Measurements from ENCODE around the gene STAT1. TPM values are rescaled to one million over a fixed set of nuclear protein-coding genes. Genes with fewer than 3 reads are reported as not detected.

STAT1 gene
- total RNA-seq, 1 experiment from 2014 or later: 60.7 TPM

GRCh38 chr2:190938771-190939335 lies 75.1 kb downstream of the STAT1 start:
- BruUV-seq (replicated peaks): no TSS peak
- Histone ChIP-seq H3K9me3 (ENCODE audit: control insufficient read depth in 1 of 2, insufficient read depth in 1 of 2, low read depth in 1 of 2, low read length in 2 of 2) (no peaks in the 10 kb centered on the region), H3K36me3 (ENCODE audit: control insufficient read depth in 1 of 2, insufficient read depth in 2 of 2, low read length in 2 of 2) (peaks cover 0 to 2% of the 10 kb centered on the region in 2 experiments; a peak in 1 of 4 replicates), H2AFZ (ENCODE audit: low read depth, low read length, poor library complexity, severe bottlenecking) (no peak overlapping the region), H3K9me2 (ENCODE audit: insufficient read depth) (no peaks in the 10 kb centered on the region), H3K27ac (ENCODE audit: low read depth, low read length) (no peak overlapping the region), H4K20me1 (ENCODE audit: insufficient read depth) (no peaks in the 10 kb centered on the region), H3K4me1 (ENCODE audit: control insufficient read depth in 1 of 2, insufficient read depth in 2 of 2, low read length in 2 of 2) (no peaks in the 10 kb centered on the region), H3K4me2 (ENCODE audit: low read length) (no peak overlapping the region), H3K9ac (ENCODE audit: low read length) (no peak overlapping the region), H3K79me2 (ENCODE audit: insufficient read depth, low read length) (no peaks in the 10 kb centered on the region), H3K27me3 (ENCODE audit: insufficient read depth, low read length) (no peaks in the 10 kb centered on the region), H3K4me3 (replicated peaks in 1 of 2; ENCODE audit: low read depth in 1 of 2, low read length in 2 of 2) (no peak overlapping the region)
- ChIA-PET CTCF (no interaction called here), POLR2A (no interaction called here), RAD21 (ENCODE audit: low non-redundant PET in 1 of 2, low total read pairs in 2 of 2, uncharacterized antibody in 2 of 2, unreplicated experiment in 2 of 2) (no interaction called here)
- intact Hi-C loops (cut with micrococcal nuclease): no loop called here
- DNase-seq (ENCODE audit: low read depth, low spot score) (no peak), ATAC-seq (no peak)
- TF ChIP-seq ZNF274 (IDR thresholded peaks at IDR 0.05; ENCODE audit: low read depth, low read length) (no peak), POLR2A (IDR thresholded peaks at IDR 0.05; ENCODE audit: borderline replicate concordance, extremely low read depth, insufficient read depth, insufficient read length) (no peak), YY1 (IDR thresholded peaks at IDR 0.05; ENCODE audit: extremely low read depth, insufficient replicate concordance, low read depth, low read length) (no peak), RAD21 (IDR thresholded peaks at IDR 0.05; ENCODE audit: low read depth) (no peak), ELF1 (IDR thresholded peaks at IDR 0.05; ENCODE audit: borderline replicate concordance, low read depth) (no peak), SP1 (IDR thresholded peaks at IDR 0.05; ENCODE audit: low read depth) (no peak), TCF7L2 (IDR thresholded peaks at IDR 0.05; ENCODE audit: borderline replicate concordance, extremely low read depth, insufficient read depth, insufficient read length) (no peak), MAX (IDR thresholded peaks at IDR 0.05) (no peak), SRF (IDR thresholded peaks at IDR 0.05; ENCODE audit: low read depth) (no peak), JUND (IDR thresholded peaks at IDR 0.05) (no peak), POLR2AphosphoS5 (IDR thresholded peaks at IDR 0.05; ENCODE audit: low read depth, low read length) (no peak), ATF3 (IDR thresholded peaks at IDR 0.05) (no peak), REST (IDR thresholded peaks at IDR 0.05; ENCODE audit: low read depth) (no peak)

All from HCT116 (cell line).